Camera-type eye (tissue), 1 donor: ENCODE data around the gene ARRDC1. TPM values are rescaled to one million over a fixed set of nuclear protein-coding genes. Genes with fewer than 3 reads are reported as not detected.

ENCODE experiments used
- total RNA-seq: library from RNA; depleted of rRNA; stranded (reverse); fragments of >200 nt; gene quantifications from one replicate; pipeline ENCODE4 v1.2.3, GENCODE V29; 2014

The ARRDC1 gene, protein sequence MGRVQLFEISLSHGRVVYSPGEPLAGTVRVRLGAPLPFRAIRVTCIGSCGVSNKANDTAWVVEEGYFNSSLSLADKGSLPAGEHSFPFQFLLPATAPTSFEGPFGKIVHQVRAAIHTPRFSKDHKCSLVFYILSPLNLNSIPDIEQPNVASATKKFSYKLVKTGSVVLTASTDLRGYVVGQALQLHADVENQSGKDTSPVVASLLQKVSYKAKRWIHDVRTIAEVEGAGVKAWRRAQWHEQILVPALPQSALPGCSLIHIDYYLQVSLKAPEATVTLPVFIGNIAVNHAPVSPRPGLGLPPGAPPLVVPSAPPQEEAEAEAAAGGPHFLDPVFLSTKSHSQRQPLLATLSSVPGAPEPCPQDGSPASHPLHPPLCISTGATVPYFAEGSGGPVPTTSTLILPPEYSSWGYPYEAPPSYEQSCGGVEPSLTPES
- total RNA-seq, result 27.5 TPM

DNA sequence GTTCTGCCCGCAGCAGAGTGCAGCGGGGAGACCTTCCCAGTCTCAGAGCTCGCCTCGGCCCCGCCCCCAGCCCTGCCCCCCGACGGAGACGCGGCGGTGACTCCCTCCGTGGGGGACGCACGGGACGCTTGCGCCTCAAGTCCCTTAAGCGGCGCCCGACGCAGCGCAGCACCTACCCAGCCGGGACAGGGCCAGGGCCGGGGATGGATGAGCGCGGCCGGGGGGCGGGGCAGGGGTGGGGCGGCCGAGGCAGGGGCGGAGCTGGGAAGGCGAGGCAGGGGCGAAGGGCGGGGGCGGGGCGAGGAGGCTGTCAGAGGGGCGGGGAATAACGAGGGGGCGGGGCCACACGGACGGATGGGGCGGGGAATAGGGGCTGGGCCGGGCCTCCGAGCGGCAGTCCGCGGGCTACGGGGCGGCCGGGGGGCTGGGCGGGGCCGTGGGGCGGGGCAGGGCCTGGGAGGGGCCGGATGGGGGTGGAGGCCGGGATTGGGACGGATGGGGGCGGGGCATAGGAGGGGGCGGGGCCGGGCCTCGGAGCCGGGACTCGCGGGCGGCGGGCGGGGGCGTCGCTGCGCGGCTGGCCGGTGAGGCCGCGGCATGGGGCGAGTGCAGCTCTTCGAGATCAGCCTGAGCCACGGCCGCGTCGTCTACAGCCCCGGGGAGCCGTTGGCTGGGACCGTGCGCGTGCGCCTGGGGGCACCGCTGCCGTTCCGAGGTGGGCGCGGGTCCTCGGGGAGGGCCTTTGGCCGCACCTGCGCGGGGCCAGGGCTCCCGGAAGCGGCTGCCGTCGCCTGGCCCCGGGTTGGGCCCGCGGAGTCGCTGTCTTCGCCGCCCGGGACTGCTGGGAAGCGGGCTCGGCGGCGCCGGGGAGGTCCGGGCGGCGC is at the start of gene ARRDC1:
Gene ARRDC1, plus strand, starts transcription at position 566 of the 884 bp plus-strand sequence. Its CDS starts 32 bp downstream, at position 598.

DNA sequence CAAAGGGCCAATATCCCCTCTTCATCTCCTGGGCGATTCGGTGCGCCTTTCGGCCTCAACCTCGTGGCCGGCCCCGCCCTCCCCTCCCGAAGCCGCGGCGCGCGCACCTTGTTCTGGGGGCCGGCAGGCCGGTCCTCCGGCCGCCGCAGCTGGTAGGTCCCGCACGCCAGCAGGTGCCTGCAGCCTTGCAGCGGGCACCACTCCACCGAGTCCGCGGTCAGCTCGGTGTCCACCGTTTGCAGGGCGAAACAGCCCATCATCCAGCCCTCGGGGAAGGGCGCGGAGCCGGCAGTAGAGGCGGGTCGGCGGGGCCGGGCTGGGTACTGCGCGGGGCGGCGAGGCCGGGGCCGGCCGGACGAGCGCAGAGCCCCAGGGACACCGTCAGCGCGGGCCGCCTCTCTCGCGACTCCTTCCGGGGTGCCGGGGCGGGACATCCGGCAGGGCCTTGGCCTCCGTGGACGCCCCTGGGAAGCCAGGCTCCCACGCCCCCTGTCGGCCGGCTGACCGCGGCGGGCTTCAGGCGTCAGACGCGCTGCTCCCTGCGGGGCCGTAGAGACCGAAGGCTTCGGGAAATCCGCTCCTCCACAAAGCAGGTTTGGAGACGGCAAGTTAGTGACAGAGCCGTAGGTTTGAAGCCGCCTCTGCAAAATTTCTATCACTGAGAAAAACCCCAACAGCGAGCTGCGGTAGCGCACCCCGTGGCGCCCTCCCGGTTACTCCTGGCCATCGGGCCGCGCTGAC is 26.8 kb upstream of the ARRDC1 start, which contains the start of gene DPH7:
Gene DPH7, minus strand, starts transcription at position 408 of the 741 bp plus-strand sequence. Its CDS starts 148 bp downstream, at position 260.

GRCh38 chr9:137590469-137591383 is 14.8 kb upstream of the ARRDC1 start, which contains the start of gene ZMYND19:
TSS of gene ZMYND19 (minus strand) at chr9:137590512. CDS start at chr9:137590263, 249 bp downstream.

GRCh38 chr9:137618105-137619067 is 12.9 kb downstream of the ARRDC1 start, which contains the start of gene EHMT1:
TSS of gene EHMT1 (plus strand) at chr9:137619005. CDS start at chr9:137619029, 24 bp downstream.

Other genes starting within 250 kb of the ARRDC1 start
- gene EXD3, start 182.5 kb upstream of the ARRDC1 start, total RNA-seq, result 22.0 TPM
- gene NOXA1, start 182.3 kb upstream of the ARRDC1 start, total RNA-seq, result 4.2 TPM
- 0.60 TPM for gene ENTPD8, start 164.3 kb upstream of the ARRDC1 start, total RNA-seq
- gene NSMF, start 146.4 kb upstream of the ARRDC1 start, total RNA-seq, result 27.7 TPM
- gene PNPLA7, start 55.3 kb upstream of the ARRDC1 start, total RNA-seq, result 3.0 TPM
- gene MRPL41, start 53.8 kb upstream of the ARRDC1 start, total RNA-seq, result 18.1 TPM
- 40.6 TPM for gene DPH7, start 26.8 kb upstream of the ARRDC1 start, total RNA-seq
- gene ZMYND19, start 15.2 kb upstream of the ARRDC1 start, total RNA-seq, result 15.4 TPM
- 112 TPM for gene EHMT1, start 13.3 kb downstream of the ARRDC1 start, total RNA-seq